Measurements from ENCODE around the gene NDUFV3. TPM values are rescaled to one million over a fixed set of nuclear protein-coding genes. Genes with fewer than 3 reads are reported as not detected.

The NDUFV3 gene
- total RNA-seq: 51.7 and 53.3 TPM in 2 replicates

GRCh38 chr21:42892931-42893755 is at the start of gene NDUFV3:
TSS of gene NDUFV3 (plus strand) at chr21:42893309. CDS start at chr21:42893334, 25 bp downstream.

GRCh38 chr21:42878993-42879787 is 13.9 kb upstream of the NDUFV3 start, which contains the start of gene WDR4:
TSS of gene WDR4 (minus strand) at chr21:42879539. CDS start at chr21:42879495, 44 bp downstream.

DNA sequence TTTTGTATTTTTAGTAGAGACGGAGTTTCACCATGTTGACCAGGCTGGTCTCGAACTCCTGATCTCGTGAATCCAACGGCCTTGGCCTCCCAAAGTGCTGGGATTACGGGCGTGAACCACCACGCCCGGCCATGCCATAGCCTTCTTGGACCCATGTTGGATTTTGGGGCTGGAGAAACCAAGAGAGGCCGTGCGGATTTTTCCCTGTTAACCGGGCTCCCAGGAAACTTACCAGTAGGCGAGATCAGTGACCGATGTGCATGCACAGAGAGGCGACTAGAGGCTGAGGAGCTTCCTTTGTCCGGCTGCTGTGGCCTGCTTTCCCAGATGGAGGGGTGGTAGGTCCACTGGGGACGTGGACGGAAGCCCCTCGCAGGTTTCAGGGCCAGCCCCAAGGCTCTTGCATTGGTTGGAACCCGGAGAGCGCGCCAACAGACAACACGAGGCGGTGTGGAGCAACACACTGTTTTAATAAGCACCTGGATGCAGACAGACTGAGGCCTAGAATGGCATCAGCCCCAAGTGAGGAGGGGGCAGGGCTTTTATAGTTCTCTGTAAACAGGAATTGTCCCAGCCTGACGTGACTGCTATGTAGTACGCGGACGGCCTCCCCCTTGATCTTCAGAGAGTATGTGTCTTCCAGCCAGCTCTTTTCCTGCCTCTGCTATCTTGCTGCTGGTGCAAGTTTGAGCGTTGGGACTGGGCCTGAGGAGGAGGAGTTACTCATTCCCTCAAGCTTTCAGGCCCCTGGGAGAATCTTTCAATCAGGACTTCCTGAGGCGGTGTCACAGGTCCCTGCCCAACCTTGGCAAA is 32.2 kb downstream of the NDUFV3 start, which contains the start of gene ERVH48-1:
Gene ERVH48-1 (minus strand): TSS at position 517 of the 813 bp plus-strand sequence. CDS start 6,624 bp downstream, outside the sequence.

Other genes with a start within 250 kb of the NDUFV3 start
- gene PDE9A, start 239.7 kb upstream of the NDUFV3 start, total RNA-seq: 7.2 and 8.9 TPM in 2 replicates
- gene WDR4, start 13.8 kb upstream of the NDUFV3 start, total RNA-seq: 4.4 and 6.1 TPM in 2 replicates
- 0.35 TPM in 1 of 2 replicates, not detected in the other for gene ERVH48-1, start 32.3 kb downstream of the NDUFV3 start, total RNA-seq
- 14.4 and 25.1 TPM in 2 replicates for gene PKNOX1, start 81.3 kb downstream of the NDUFV3 start, total RNA-seq
- gene CBS, start 182.5 kb downstream of the NDUFV3 start, total RNA-seq: 66.9 and 74.4 TPM in 2 replicates
- 22.2 and 30.8 TPM in 2 replicates for gene U2AF1, start 214.3 kb downstream of the NDUFV3 start, total RNA-seq

All from myometrial cell (primary cell).